ENCODE data around the gene CEMIP. TPM values are rescaled to one million over a fixed set of nuclear protein-coding genes. Genes with fewer than 3 reads are reported as not detected.

CEMIP gene
- total and polyA plus RNA-seq, 2 of the 8 experiments (the other 6 are each of a cell fraction or from before 2014, with no cell fraction given) = 0.11 to 0.60 TPM

DNA sequence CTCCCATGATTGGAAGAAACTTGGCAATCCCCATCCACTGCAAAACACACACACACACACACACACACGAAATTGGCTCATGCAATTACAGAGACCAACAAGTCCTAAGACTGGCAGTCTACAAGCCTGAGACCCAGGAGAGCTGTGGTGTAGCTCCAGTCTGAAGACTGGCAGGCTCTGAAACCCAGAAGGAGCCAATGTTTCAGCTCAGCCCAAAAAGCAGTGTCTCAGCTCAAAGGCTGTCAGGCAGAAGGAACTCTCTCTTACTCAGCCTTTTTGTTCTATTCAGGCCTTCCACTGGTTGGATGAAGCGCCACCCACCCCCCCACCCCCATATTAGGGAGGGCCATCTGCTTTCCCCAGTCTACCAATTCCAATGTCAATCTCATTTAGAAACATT is 178.4 kb downstream of the CEMIP start:
- Histone ChIP-seq H3K4ac (replicated peaks; ENCODE audit: insufficient read length, low read depth, low read length) (no peak overlapping the region), H4K8ac (ENCODE audit: extremely low read depth, insufficient read depth, low read length) (no peak overlapping the region), H3K4me2 (ENCODE audit: insufficient read depth in 1 of 2, low read depth in 2 of 2, low read length in 2 of 2) (no peak overlapping the region), H3K27me3 (replicated peaks in 1 of 4; ENCODE audit: control insufficient read depth in 3 of 4, extremely low read depth in 1 of 4, insufficient read depth in 3 of 4, low read length in 3 of 4) (no peaks in the 10 kb centered on the region), H3K4me3 (ENCODE audit: extremely low read depth in 1 of 4, insufficient read depth in 2 of 4, low read depth in 3 of 4, low read length in 4 of 4) (no peak overlapping the region), H3K27ac (ENCODE audit: low read depth, low read length) (no peak overlapping the region), H2BK15ac (ENCODE audit: low read length) (no peak overlapping the region), H4K91ac (replicated peaks; ENCODE audit: insufficient read length, low read length) (no peak overlapping the region), H3K23me2 (ENCODE audit: low read depth, low read length) (no peaks in the 10 kb centered on the region), H3K18ac (ENCODE audit: extremely low read depth, low read length) (no peak overlapping the region), H3K23ac (ENCODE audit: insufficient read length) (no peak overlapping the region), H4K20me1 (replicated peaks in 1 of 2; ENCODE audit: control insufficient read depth in 1 of 2, insufficient read depth in 2 of 2, low read length in 2 of 2) (peaks cover 0 to 1% of the 10 kb centered on the region in 2 experiments), H2BK5ac (ENCODE audit: low read depth, low read length) (no peak overlapping the region), H2AK5ac (ENCODE audit: low read depth, low read length) (0 out of 2 replicates have a peak overlapping the region, but pooled peaks have one; percentile 5), H3K36me3 (ENCODE audit: control insufficient read depth in 2 of 4, insufficient read depth in 4 of 4, low read length in 3 of 4) (peaks cover 0 to 5% (median 0%) of the 10 kb centered on the region in 4 experiments; a peak in 1 of 8 replicates), H3K9me3 (ENCODE audit: insufficient read depth in 2 of 2, low read depth in 1 of 2, low read length in 1 of 2) (no peaks in the 10 kb centered on the region), H4K5ac (ENCODE audit: insufficient read length, low read depth, low read length) (no peak overlapping the region), H2AFZ (ENCODE audit: low read length) (no peak overlapping the region), H2BK20ac (ENCODE audit: low read length) (no peak overlapping the region), H3K79me2 (ENCODE audit: control insufficient read depth in 1 of 2, insufficient read depth in 2 of 2, low read length in 2 of 2) (no peaks in the 10 kb centered on the region), H2BK120ac (replicated peaks; ENCODE audit: low read depth, low read length) (no peak overlapping the region), H3K9ac (replicated peaks in 1 of 4; ENCODE audit: extremely low read depth in 1 of 4, low read depth in 3 of 4, low read length in 3 of 4) (no peak overlapping the region), H3K4me1 (replicated peaks in 1 of 4; ENCODE audit: control insufficient read depth in 3 of 4, insufficient read depth in 4 of 4, low read length in 3 of 4) (peaks cover 0 to 16% (median 7%) of the 10 kb centered on the region in 4 experiments; a peak in 5 of 7 replicates), H3K79me1 (ENCODE audit: low read depth, low read length) (peaks cover 7% of the 10 kb centered on the region), H2BK12ac (ENCODE audit: low read depth, low read length) (no peak overlapping the region), H3K56ac (replicated peaks; ENCODE audit: insufficient read length, low read depth, low read length) (no peak overlapping the region), H3K14ac (ENCODE audit: insufficient read length) (no peak overlapping the region)
- ChIA-PET CTCF (ENCODE audit: partially characterized antibody) (interaction anchor here (1.0 to 9.0 kb wide), 5 partner anchors 12 to 178 kb away, joined by 3 to 71 read pairs (median 4); partner anchors contain the start of gene CEMIP), POLR2A (ENCODE audit: partially characterized antibody) (interaction anchor here (0.9 to 1.2 kb wide), 2 partner anchors 10 to 14 kb away, joined by 4 to 5 read pairs; no protein-coding TSS in a partner anchor)
- DNase-seq (ENCODE audit: low read depth in 1 of 2, low spot score in 2 of 2) (no peak), FAIRE-seq (no peak)
- 42% methylated on average over 1 of the region's 2 CpGs; no CpG with 5 or more reads in 1 of the 2 experiments for WGBS, 2 experiments (ENCODE audit: extremely low coverage in 1 of 2, insufficient coverage in 1 of 2, insufficient read length in 1 of 2, insufficient replicate concordance in 2 of 2, low coverage in 1 of 2, low lambda C conversion rate in 2 of 2, missing lambda C conversion rate in 1 of 2)
- TF ChIP-seq, protein P1, sequence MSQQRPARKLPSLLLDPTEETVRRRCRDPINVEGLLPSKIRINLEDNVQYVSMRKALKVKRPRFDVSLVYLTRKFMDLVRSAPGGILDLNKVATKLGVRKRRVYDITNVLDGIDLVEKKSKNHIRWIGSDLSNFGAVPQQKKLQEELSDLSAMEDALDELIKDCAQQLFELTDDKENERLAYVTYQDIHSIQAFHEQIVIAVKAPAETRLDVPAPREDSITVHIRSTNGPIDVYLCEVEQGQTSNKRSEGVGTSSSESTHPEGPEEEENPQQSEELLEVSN (IDR thresholded peaks at IDR 0.05) = no peak
- no peak for TF ChIP-seq CBX8 (IDR thresholded peaks at IDR 0.05; ENCODE audit: borderline replicate concordance, low read depth, low read length)
- TF ChIP-seq EZH2 (IDR thresholded peaks at IDR 0.05; ENCODE audit: low read depth, low read length, severe bottlenecking) = no peak
- no peak for TF ChIP-seq TEAD4 (IDR thresholded peaks at IDR 0.05; ENCODE audit: low read depth, low read length)
- no peak for TF ChIP-seq RNF2 (IDR thresholded peaks at IDR 0.05; ENCODE audit: borderline replicate concordance, low read depth, low read length, missing control alignments, poor library complexity, severe bottlenecking)
- TF ChIP-seq SIX5 (IDR thresholded peaks at IDR 0.05; ENCODE audit: low read depth, low read length) = no peak
- no peak for TF ChIP-seq POU5F1 (IDR thresholded peaks at IDR 0.05; ENCODE audit: low read depth, low read length)
